GM12878 (cell line): Measurements from ENCODE around the gene ADGRD1. TPM values are rescaled to one million over a fixed set of nuclear protein-coding genes. Genes with fewer than 3 reads are reported as not detected.

Experiments used
- ATAC-seq: fragments of 200-7000 bp; cut with Tn5 transposase; 3 replicates; pipeline ENCODE4 v1.9.1; 2020; ENCODE audit warnings: mild to moderate bottlenecking, moderate library complexity
- BruUV-seq: library from RNA; stranded (reverse); fragments of 400-500 nt; replicated peaks from 2 replicates; lab custom pipeline; 2021; lab: Mats Ljungman, UMichigan
- CTCF ChIA-PET: fragments of 300-600 bp; sonication (Branson Sonifier 250); formaldehyde crosslinking; extraction: SDS; loops from one replicate; lab custom pipeline; 2021; ENCODE audit warnings: inconsistent platforms; lab: Yijun Ruan, JAX
- POLR2A ChIA-PET: fragments of 350-600 bp; formaldehyde crosslinking; extraction: SDS; loops from one replicate; lab custom pipeline; 2021; ENCODE audit warnings: inconsistent platforms; lab: Charles Lee
- RAD21 ChIA-PET: fragments of 300-600 bp; sonication (Branson Sonifier 250); formaldehyde crosslinking; loops from one replicate; lab custom pipeline; 2023; ENCODE audit warnings: antibody characterized with exemption; ENCODE audit not compliant: unreplicated experiment; lab: Charles Lee
- SMC1A ChIA-PET: fragments of 300-600 bp; sonication (Branson Sonifier 250); formaldehyde crosslinking; loops from one replicate; lab custom pipeline; 2023; ENCODE audit not compliant: unreplicated experiment, uncharacterized antibody; lab: Charles Lee
- DNase-seq: peaks from one replicate; pipeline ENCODE4 v3.0.0-alpha.2; 2011; ENCODE audit warnings: low read depth, low spot score
- FAIRE-seq: peaks from 3 replicates; lab custom pipeline; 2011; peaks lifted over from hg19 to GRCh38; lab: Jason Lieb, UNC
- H2AFZ ChIP-seq: 2 replicates; pipeline ENCODE4 v1.6.0; 2011; ENCODE audit warnings: low read depth, low read length, control low read depth; ENCODE audit not compliant: control insufficient read depth
- H3K27ac ChIP-seq: 2 replicates; pipeline ENCODE4 v1.5.1; 2011; ENCODE audit warnings: control low read depth; ENCODE audit not compliant: control insufficient read depth, insufficient read depth
- H3K27me3 ChIP-seq, 2 experiments: replicated peaks in 1 of 2; 2 replicates each; pipeline versions ENCODE4 v1.6.0 to v1.6.1; 2011; ENCODE audit warnings: low read length in 1 of 2; ENCODE audit not compliant: control insufficient read depth in 2 of 2, insufficient read depth in 2 of 2
- H3K36me3 ChIP-seq, 2 experiments: 2 replicates each; pipeline ENCODE4 v1.5.1; 2011; ENCODE audit warnings: low read length in 1 of 2; ENCODE audit not compliant: control insufficient read depth in 2 of 2, insufficient read depth in 2 of 2
- H3K4me1 ChIP-seq: 2 replicates; pipeline ENCODE4 v1.6.1; 2011; ENCODE audit warnings: mild to moderate bottlenecking, low read length, moderate library complexity, mixed read lengths; ENCODE audit not compliant: control insufficient read depth, insufficient read depth
- H3K4me2 ChIP-seq: 2 replicates; pipeline ENCODE4 v1.6.0; 2011; ENCODE audit warnings: control low read depth; ENCODE audit not compliant: control insufficient read depth, insufficient read depth
- H3K4me3 ChIP-seq: fragments of 200-600 bp; sonication (generic); 2 replicates; pipeline ENCODE4 v1.5.1; 2016
- H3K79me2 ChIP-seq: 2 replicates; pipeline ENCODE4 v1.6.0; 2011; ENCODE audit warnings: low read length; ENCODE audit not compliant: control insufficient read depth, insufficient read depth
- H3K9ac ChIP-seq: 2 replicates; pipeline ENCODE4 v1.8.0; 2011; ENCODE audit warnings: low read length, control low read depth, mixed read lengths; ENCODE audit not compliant: control insufficient read depth, insufficient read depth
- H3K9me3 ChIP-seq: replicated peaks from 3 replicates; pipeline ENCODE4 v1.5.1; 2011; ENCODE audit warnings: mild to moderate bottlenecking, low read length; ENCODE audit not compliant: control insufficient read depth, insufficient read depth
- H4K20me1 ChIP-seq: 2 replicates; pipeline ENCODE4 v1.6.0; 2011; ENCODE audit not compliant: control insufficient read depth, insufficient read depth
- ATF3 ChIP-seq: IDR thresholded peaks from 2 replicates; pipeline ENCODE4 v1.6.1; 2011; ENCODE audit warnings: low read depth, mild to moderate bottlenecking, low read length, moderate library complexity, borderline replicate concordance; ENCODE audit errors: extremely low read depth
- BHLHE40 ChIP-seq, 2 experiments: fragments of 450-650 bp in 1 of 2; IDR thresholded peaks; 2 replicates each; pipeline ENCODE4 v1.6.1; 2011 to 2017; ENCODE audit warnings: low read depth in 2 of 2, borderline replicate concordance in 1 of 2, improper control_type of control experiment in 1 of 2, low read length in 1 of 2, mild to moderate bottlenecking in 1 of 2
- CBX3 ChIP-seq: fragments of 200-600 bp; sonication (generic); IDR thresholded peaks from 2 replicates; pipeline ENCODE4 v1.6.1; 2016; ENCODE audit warnings: low read depth, borderline replicate concordance
- CREM ChIP-seq: IDR thresholded peaks from 2 replicates; pipeline ENCODE4 v1.6.1; 2014; ENCODE audit warnings: antibody characterized with exemption, low read depth
- EP300 ChIP-seq, 2 experiments: fragments of 150-350 bp in 1 of 2; IDR thresholded peaks; 2 replicates each; pipeline ENCODE4 v1.6.1; 2011 to 2012; ENCODE audit warnings: low read depth in 2 of 2, low read length in 2 of 2, borderline replicate concordance in 1 of 2, improper control_type of control experiment in 1 of 2, inconsistent platforms in 1 of 2; ENCODE audit not compliant: control insufficient read depth in 1 of 2
- MEF2A ChIP-seq: IDR thresholded peaks from 2 replicates; pipeline ENCODE4 v1.6.1; 2011; ENCODE audit warnings: low read depth, mild to moderate bottlenecking, low read length, moderate library complexity; ENCODE audit not compliant: insufficient read depth
- MTA2 ChIP-seq: fragments of 450-650 bp; IDR thresholded peaks from 2 replicates; pipeline ENCODE4 v1.6.1; 2016; ENCODE audit warnings: low read depth, mild to moderate bottlenecking, moderate library complexity
- NBN ChIP-seq: fragments of 450-650 bp; IDR thresholded peaks from 2 replicates; pipeline ENCODE4 v1.6.1; 2016
- NKRF ChIP-seq: fragments of 450-650 bp; conservative IDR thresholded peaks from 2 replicates; pipeline ENCODE4 v1.6.1; 2017; ENCODE audit warnings: mild to moderate bottlenecking, moderate library complexity
- PML ChIP-seq: IDR thresholded peaks from 2 replicates; pipeline ENCODE4 v1.6.1; 2012; ENCODE audit warnings: low read length, inconsistent platforms
- RB1 ChIP-seq: fragments of 450-650 bp; formaldehyde crosslinking; IDR thresholded peaks from 2 replicates; pipeline ENCODE4 v1.6.1; 2017; ENCODE audit warnings: mild to moderate bottlenecking, borderline replicate concordance
- RFX5 ChIP-seq: IDR thresholded peaks from 2 replicates; pipeline ENCODE4 v1.6.1; 2011; ENCODE audit warnings: low read depth, low read length, improper control_type of control experiment
- YBX1 ChIP-seq: fragments of 450-650 bp; IDR thresholded peaks from 2 replicates; pipeline ENCODE4 v1.6.1; 2016; ENCODE audit warnings: antibody characterized with exemption
- ZBTB4 ChIP-seq: fragments of 450-650 bp; formaldehyde crosslinking; IDR thresholded peaks from 2 replicates; pipeline ENCODE4 v1.4.0; 2022; ENCODE audit warnings: mild to moderate bottlenecking, moderate library complexity
- ZNF24 ChIP-seq: fragments of 450-650 bp; IDR thresholded peaks from 2 replicates; pipeline ENCODE4 v1.6.1; 2017; ENCODE audit warnings: antibody characterized with exemption, mild to moderate bottlenecking
- WGBS: methylation state at CpG from one replicate; pipeline ENCODE4 v1.1.6; 2016; ENCODE audit warnings: low lambda C conversion rate; ENCODE audit not compliant: insufficient replicate concordance, insufficient coverage; ENCODE audit errors: missing lambda C conversion rate; 5-methylcytosine and 5-hydroxymethylcytosine counted together
- in situ Hi-C: fragments of 300-500 bp; cut with MboI; formaldehyde crosslinking; loops from 9 replicates; pipeline ENCODE4 v1.14.3; 2018; ENCODE audit warnings: mixed read lengths
- intact Hi-C: fragments of 100-400 bp; cut with micrococcal nuclease; formaldehyde crosslinking; loops from one replicate; pipeline ENCODE4 v1.14.2; 2022; ENCODE audit not compliant: unreplicated experiment
- polyA plus RNA-seq, 11 experiments: library from polyadenylated mRNA; depleted of rRNA in 4 of 11; unstranded in 6 of 11; stranded (reverse) in 5 of 11; fragments of >200 nt; fragmentation: Nextera tagmentation in 4 of 11; fragmentation: Illumina TruSeq in 1 of 11; extraction: Ambion mirVana in 4 of 11; extraction: Trizol in 1 of 11; gene quantifications; 1 replicate in 1 of 11; 2 replicates in 10 of 11; pipeline versions ENCODE4 v1.2.1 to v1.2.3, GENCODE V29; 2011 to 2016; ENCODE audit warnings: inconsistent platforms in 2 of 11, missing spikeins in 2 of 11, low read depth in 1 of 11
- total RNA-seq, 4 experiments: library from RNA; depleted of rRNA in 3 of 4; stranded (reverse); fragments of >200 nt in 3 of 4; fragmentation: Illumina TruSeq in 1 of 4; extraction: Trizol in 1 of 4; gene quantifications; 2 replicates each; pipeline versions ENCODE4 v1.2.1 to v1.2.3, GENCODE V29; 2013 to 2021
- TF ChIP-seq, protein P1 (sequence below): fragments of 450-650 bp; IDR thresholded peaks from 2 replicates; pipeline ENCODE4 v1.6.1; 2016; ENCODE audit warnings: mild to moderate bottlenecking

Gene ADGRD1
- total and polyA plus RNA-seq, 10 of the 15 experiments (the other 5 are each of a cell fraction or from before 2014, with no cell fraction given), result 0.15 to 12.7 (median 1.2) TPM

GRCh38 chr12:131054345-131055092 is 100.8 kb downstream of the ADGRD1 start:
- Histone ChIP-seq H3K79me2 (no peaks in the 10 kb centered on the region), H3K4me2 (no peak overlapping the region), H3K9ac (no peak overlapping the region), H3K4me1 (no peaks in the 10 kb centered on the region), H3K4me3 (no peak overlapping the region), H3K27ac (no peak overlapping the region), H4K20me1 (no peaks in the 10 kb centered on the region), H3K9me3 (no peaks in the 10 kb centered on the region), H3K36me3 (no peaks in the 10 kb centered on the region), H3K27me3 (no peaks in the 10 kb centered on the region), H2AFZ (no peak overlapping the region)
- no peak for ATAC-seq
- ChIA-PET RAD21 (interaction anchor here (1.9 to 2.0 kb wide), 2 partner anchors 39 to 75 kb away, joined by 4 to 6 read pairs; no protein-coding TSS in a partner anchor), CTCF (interaction anchor here (0.6 kb wide), 1 partner anchor 82 kb away, joined by 3 read pairs; no protein-coding TSS in a partner anchor), POLR2A (interaction anchor here (0.7 kb wide), 1 partner anchor 37 kb away, joined by 3 read pairs; no protein-coding TSS in a partner anchor), SMC1A (interaction anchor here (0.7 to 0.8 kb wide), 3 partner anchors 9 to 137 kb away, joined by 3 read pairs; no protein-coding TSS in a partner anchor)
- DNase-seq, result no peak
- in situ Hi-C loops, result no loop called here
- intact Hi-C loops, result no loop called here
- no TSS peak for BruUV-seq
- FAIRE-seq, result no peak
- 75% methylated on average over 19 of the region's 19 CpGs for WGBS
- TF ChIP-seq ATF3 (no peak), ZNF24 (no peak), MEF2A (no peak), PML (no peak), BHLHE40 (IDR thresholded peaks at IDR 0.05; ENCODE audit: borderline replicate concordance in 1 of 2, low read depth in 2 of 2, low read length in 1 of 2) (no peak), CREM (no peak), NBN (no peak), RFX5 (no peak), EP300 (IDR thresholded peaks at IDR 0.05; ENCODE audit: borderline replicate concordance in 1 of 2, control insufficient read depth in 1 of 2, low read depth in 2 of 2, low read length in 2 of 2) (no peak), NKRF (no peak), CBX3 (no peak), ZBTB4 (CRISPR knock-in tag) (no peak), YBX1 (no peak), MTA2 (no peak), RB1 (no peak)
- TF ChIP-seq, protein P1, sequence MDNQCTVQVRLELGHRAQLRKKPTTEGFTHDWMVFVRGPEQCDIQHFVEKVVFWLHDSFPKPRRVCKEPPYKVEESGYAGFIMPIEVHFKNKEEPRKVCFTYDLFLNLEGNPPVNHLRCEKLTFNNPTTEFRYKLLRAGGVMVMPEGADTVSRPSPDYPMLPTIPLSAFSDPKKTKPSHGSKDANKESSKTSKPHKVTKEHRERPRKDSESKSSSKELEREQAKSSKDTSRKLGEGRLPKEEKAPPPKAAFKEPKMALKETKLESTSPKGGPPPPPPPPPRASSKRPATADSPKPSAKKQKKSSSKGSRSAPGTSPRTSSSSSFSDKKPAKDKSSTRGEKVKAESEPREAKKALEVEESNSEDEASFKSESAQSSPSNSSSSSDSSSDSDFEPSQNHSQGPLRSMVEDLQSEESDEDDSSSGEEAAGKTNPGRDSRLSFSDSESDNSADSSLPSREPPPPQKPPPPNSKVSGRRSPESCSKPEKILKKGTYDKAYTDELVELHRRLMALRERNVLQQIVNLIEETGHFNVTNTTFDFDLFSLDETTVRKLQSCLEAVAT, result no peak
